Measurements from ENCODE around the gene ZBP1. TPM values are rescaled to one million over a fixed set of nuclear protein-coding genes. Genes with fewer than 3 reads are reported as not detected.

The ZBP1 gene
- total and polyA plus RNA-seq, 10 of the 15 experiments (the other 5 are each of a cell fraction or from before 2014, with no cell fraction given): 0.93 to 10.6 (median 4.8) TPM

DNA sequence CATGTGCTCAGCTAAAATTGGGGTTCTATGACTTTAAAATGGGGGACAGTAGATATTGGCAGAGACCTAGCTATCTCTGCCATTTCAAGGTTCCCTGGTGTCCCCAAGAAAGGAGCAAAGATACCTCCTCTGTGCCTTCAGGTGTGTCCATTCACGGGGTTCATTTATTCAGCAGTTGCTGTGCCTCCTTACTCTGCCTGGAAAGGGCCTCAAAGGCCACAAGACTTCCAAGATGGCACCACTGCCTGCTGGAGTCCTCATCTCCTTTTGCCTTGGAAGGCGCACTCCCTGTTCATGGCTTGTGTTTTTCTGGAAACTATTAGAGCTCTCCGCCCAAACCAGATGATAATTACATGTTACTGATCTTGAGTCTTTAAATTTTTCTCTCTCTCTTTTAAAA lies 3.9 kb upstream of the ZBP1 start:
- 76% methylated on average over 3 of the region's 3 CpGs for WGBS (ENCODE audit: insufficient coverage, insufficient replicate concordance, low lambda C conversion rate, missing lambda C conversion rate)
- Histone ChIP-seq H3K4me2 (ENCODE audit: control insufficient read depth, insufficient read depth) (no peak overlapping the region), H3K27ac (ENCODE audit: control insufficient read depth, insufficient read depth) (no peak overlapping the region), H4K20me1 (ENCODE audit: control insufficient read depth, insufficient read depth) (no peaks in the 10 kb centered on the region), H2AFZ (ENCODE audit: control insufficient read depth, low read depth, low read length) (no peak overlapping the region), H3K27me3 (replicated peaks in 1 of 2; ENCODE audit: control insufficient read depth in 2 of 2, insufficient read depth in 2 of 2, low read length in 1 of 2) (no peaks in the 10 kb centered on the region), H3K36me3 (ENCODE audit: control insufficient read depth in 2 of 2, insufficient read depth in 2 of 2, low read length in 1 of 2) (no peaks in the 10 kb centered on the region), H3K4me1 (ENCODE audit: control insufficient read depth, insufficient read depth, low read length) (peaks cover 27% of the 10 kb centered on the region), H3K79me2 (ENCODE audit: control insufficient read depth, insufficient read depth, low read length) (no peaks in the 10 kb centered on the region), H3K9ac (ENCODE audit: control insufficient read depth, insufficient read depth, low read length) (no peak overlapping the region), H3K4me3 (no peak overlapping the region), H3K9me3 (replicated peaks; ENCODE audit: control insufficient read depth, insufficient read depth, low read length) (peaks cover 2% of the 10 kb centered on the region; the same call in 1 of the 3 replicates)
- in situ Hi-C loops (cut with MboI): no loop called here
- intact Hi-C loops (cut with micrococcal nuclease; ENCODE audit: unreplicated experiment): no loop called here
- no TSS peak for BruUV-seq (replicated peaks)
- FAIRE-seq (no peak), ATAC-seq (no peak), DNase-seq (ENCODE audit: low read depth, low spot score) (no peak)
- CTCF ChIA-PET: interaction anchor here (1.1 to 1.6 kb wide), 2 partner anchors 30 to 463 kb away, joined by 3 to 11 read pairs; no protein-coding TSS in a partner anchor
- RAD21 ChIA-PET (ENCODE audit: unreplicated experiment): interaction anchor here (2.9 kb wide), 1 partner anchor 30 kb away, joined by 6 read pairs; no protein-coding TSS in a partner anchor
- SMC1A ChIA-PET (ENCODE audit: uncharacterized antibody, unreplicated experiment): no interaction called here
- POLR2A ChIA-PET: no interaction called here
- TF ChIP-seq CBX5 (IDR thresholded peaks at IDR 0.05; ENCODE audit: low read depth): no peak
- no peak for TF ChIP-seq BHLHE40 (IDR thresholded peaks at IDR 0.05; ENCODE audit: borderline replicate concordance in 1 of 2, low read depth in 2 of 2, low read length in 1 of 2)
- TF ChIP-seq ZNF384 (IDR thresholded peaks at IDR 0.05; ENCODE audit: borderline replicate concordance, low read depth, low read length): no peak
- TF ChIP-seq NR2C2 (IDR thresholded peaks at IDR 0.05; ENCODE audit: borderline replicate concordance, control insufficient read depth, insufficient read length, low read depth): no peak
- no peak for TF ChIP-seq ZNF217 (IDR thresholded peaks at IDR 0.05)
- TF ChIP-seq, protein P1, sequence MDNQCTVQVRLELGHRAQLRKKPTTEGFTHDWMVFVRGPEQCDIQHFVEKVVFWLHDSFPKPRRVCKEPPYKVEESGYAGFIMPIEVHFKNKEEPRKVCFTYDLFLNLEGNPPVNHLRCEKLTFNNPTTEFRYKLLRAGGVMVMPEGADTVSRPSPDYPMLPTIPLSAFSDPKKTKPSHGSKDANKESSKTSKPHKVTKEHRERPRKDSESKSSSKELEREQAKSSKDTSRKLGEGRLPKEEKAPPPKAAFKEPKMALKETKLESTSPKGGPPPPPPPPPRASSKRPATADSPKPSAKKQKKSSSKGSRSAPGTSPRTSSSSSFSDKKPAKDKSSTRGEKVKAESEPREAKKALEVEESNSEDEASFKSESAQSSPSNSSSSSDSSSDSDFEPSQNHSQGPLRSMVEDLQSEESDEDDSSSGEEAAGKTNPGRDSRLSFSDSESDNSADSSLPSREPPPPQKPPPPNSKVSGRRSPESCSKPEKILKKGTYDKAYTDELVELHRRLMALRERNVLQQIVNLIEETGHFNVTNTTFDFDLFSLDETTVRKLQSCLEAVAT (IDR thresholded peaks at IDR 0.05): no peak
- TF ChIP-seq, protein P2, sequence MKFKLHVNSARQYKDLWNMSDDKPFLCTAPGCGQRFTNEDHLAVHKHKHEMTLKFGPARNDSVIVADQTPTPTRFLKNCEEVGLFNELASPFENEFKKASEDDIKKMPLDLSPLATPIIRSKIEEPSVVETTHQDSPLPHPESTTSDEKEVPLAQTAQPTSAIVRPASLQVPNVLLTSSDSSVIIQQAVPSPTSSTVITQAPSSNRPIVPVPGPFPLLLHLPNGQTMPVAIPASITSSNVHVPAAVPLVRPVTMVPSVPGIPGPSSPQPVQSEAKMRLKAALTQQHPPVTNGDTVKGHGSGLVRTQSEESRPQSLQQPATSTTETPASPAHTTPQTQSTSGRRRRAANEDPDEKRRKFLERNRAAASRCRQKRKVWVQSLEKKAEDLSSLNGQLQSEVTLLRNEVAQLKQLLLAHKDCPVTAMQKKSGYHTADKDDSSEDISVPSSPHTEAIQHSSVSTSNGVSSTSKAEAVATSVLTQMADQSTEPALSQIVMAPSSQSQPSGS (IDR thresholded peaks at IDR 0.05; ENCODE audit: low read length): no peak
- TF ChIP-seq, protein P3, sequence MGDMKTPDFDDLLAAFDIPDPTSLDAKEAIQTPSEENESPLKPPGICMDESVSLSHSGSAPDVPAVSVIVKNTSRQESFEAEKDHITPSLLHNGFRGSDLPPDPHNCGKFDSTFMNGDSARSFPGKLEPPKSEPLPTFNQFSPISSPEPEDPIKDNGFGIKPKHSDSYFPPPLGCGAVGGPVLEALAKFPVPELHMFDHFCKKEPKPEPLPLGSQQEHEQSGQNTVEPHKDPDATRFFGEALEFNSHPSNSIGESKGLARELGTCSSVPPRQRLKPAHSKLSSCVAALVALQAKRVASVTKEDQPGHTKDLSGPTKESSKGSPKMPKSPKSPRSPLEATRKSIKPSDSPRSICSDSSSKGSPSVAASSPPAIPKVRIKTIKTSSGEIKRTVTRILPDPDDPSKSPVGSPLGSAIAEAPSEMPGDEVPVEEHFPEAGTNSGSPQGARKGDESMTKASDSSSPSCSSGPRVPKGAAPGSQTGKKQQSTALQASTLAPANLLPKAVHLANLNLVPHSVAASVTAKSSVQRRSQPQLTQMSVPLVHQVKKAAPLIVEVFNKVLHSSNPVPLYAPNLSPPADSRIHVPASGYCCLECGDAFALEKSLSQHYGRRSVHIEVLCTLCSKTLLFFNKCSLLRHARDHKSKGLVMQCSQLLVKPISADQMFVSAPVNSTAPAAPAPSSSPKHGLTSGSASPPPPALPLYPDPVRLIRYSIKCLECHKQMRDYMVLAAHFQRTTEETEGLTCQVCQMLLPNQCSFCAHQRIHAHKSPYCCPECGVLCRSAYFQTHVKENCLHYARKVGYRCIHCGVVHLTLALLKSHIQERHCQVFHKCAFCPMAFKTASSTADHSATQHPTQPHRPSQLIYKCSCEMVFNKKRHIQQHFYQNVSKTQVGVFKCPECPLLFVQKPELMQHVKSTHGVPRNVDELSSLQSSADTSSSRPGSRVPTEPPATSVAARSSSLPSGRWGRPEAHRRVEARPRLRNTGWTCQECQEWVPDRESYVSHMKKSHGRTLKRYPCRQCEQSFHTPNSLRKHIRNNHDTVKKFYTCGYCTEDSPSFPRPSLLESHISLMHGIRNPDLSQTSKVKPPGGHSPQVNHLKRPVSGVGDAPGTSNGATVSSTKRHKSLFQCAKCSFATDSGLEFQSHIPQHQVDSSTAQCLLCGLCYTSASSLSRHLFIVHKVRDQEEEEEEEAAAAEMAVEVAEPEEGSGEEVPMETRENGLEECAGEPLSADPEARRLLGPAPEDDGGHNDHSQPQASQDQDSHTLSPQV (IDR thresholded peaks at IDR 0.05): no peak
- no peak for TF ChIP-seq HCFC1 (IDR thresholded peaks at IDR 0.05; ENCODE audit: low read length)
- no peak for TF ChIP-seq BMI1 (IDR thresholded peaks at IDR 0.05; ENCODE audit: borderline replicate concordance)
